HepG2 (cell line): ENCODE data around the gene DLX1. TPM values are rescaled to one million over a fixed set of nuclear protein-coding genes. Genes with fewer than 3 reads are reported as not detected.

Experiments used
- ATAC-seq: fragments of 200-7000 bp; cut with Tn5 transposase; 3 replicates; pipeline ENCODE4 v1.9.1; 2020; ENCODE audit warnings: mild to moderate bottlenecking, moderate library complexity
- BruUV-seq: library from RNA; stranded (reverse); fragments of 400-500 nt; replicated peaks from 2 replicates; lab custom pipeline; 2021; lab: Mats Ljungman, UMichigan
- CTCF ChIA-PET: fragments of 300-600 bp; formaldehyde crosslinking; extraction: SDS; loops from one replicate; lab custom pipeline; 2021; ENCODE audit warnings: low total read pairs, inconsistent platforms, low intra/inter-chr PET ratio; lab: Yijun Ruan, JAX
- POLR2A ChIA-PET: fragments of 350-600 bp; sonication (Branson Sonifier 250); formaldehyde crosslinking; loops from one replicate; lab custom pipeline; 2020; ENCODE audit warnings: antibody characterized with exemption, inconsistent platforms; lab: Yijun Ruan, JAX
- DNase-seq: peaks from one replicate; pipeline ENCODE4 v3.0.0-alpha.2; 2015; ENCODE audit warnings: low spot score
- FAIRE-seq: peaks from 3 replicates; lab custom pipeline; 2011; peaks lifted over from hg19 to GRCh38; lab: Jason Lieb, UNC
- H2AFZ ChIP-seq: one replicate; pipeline ENCODE4 v1.6.1; 2011; ENCODE audit warnings: low read length, inconsistent platforms
- H3K27ac ChIP-seq: fragments of 300-600 bp; 3 replicates; pipeline ENCODE4 v1.8.0; 2011; ENCODE audit warnings: mixed run types, mild to moderate bottlenecking, mixed read lengths, low read length, inconsistent platforms; ENCODE audit not compliant: insufficient read depth; ENCODE audit errors: extremely low read length
- H3K27me3 ChIP-seq, 2 experiments: fragments of 200-600 bp in 1 of 2; 2 replicates in 1 of 2; 3 replicates in 1 of 2; pipeline versions ENCODE4 v1.6.0 to v1.8.0; 2011; ENCODE audit warnings: low read length in 2 of 2, mild to moderate bottlenecking in 2 of 2, moderate library complexity in 2 of 2, inconsistent platforms in 1 of 2; ENCODE audit not compliant: insufficient read depth in 2 of 2, control insufficient read depth in 1 of 2
- H3K36me3 ChIP-seq, 2 experiments: fragments of 200-600 bp in 1 of 2; replicated peaks in 1 of 2; 2 replicates in 1 of 2; 3 replicates in 1 of 2; pipeline versions ENCODE4 v1.5.1 to v1.8.0; 2011; ENCODE audit warnings: low read length in 2 of 2, inconsistent platforms in 1 of 2; ENCODE audit not compliant: insufficient read depth in 2 of 2, control insufficient read depth in 1 of 2
- H3K4me1 ChIP-seq: 2 replicates; pipeline ENCODE4 v1.5.1; 2012; ENCODE audit warnings: low read length, inconsistent platforms; ENCODE audit not compliant: insufficient read depth
- H3K4me2 ChIP-seq: 2 replicates; pipeline ENCODE4 v1.6.0; 2011; ENCODE audit warnings: low read depth, low read length, inconsistent platforms
- H3K4me3 ChIP-seq, 3 experiments: fragments of 200-600 bp in 1 of 3; sonication (generic), shearing (Covaris generic) in 1 of 3; replicated peaks in 1 of 3; 2 replicates each; pipeline ENCODE4 v1.5.1; 2011 to 2016; ENCODE audit warnings: low read length in 3 of 3, inconsistent platforms in 2 of 3, low read depth in 2 of 3, mild to moderate bottlenecking in 2 of 3, control low read depth in 1 of 3, mixed read lengths in 1 of 3; ENCODE audit not compliant: insufficient read depth in 1 of 3
- H3K79me2 ChIP-seq: one replicate; pipeline ENCODE4 v1.6.1; 2011; ENCODE audit warnings: low read length, inconsistent platforms; ENCODE audit not compliant: insufficient read depth
- H3K9ac ChIP-seq: 2 replicates; pipeline ENCODE4 v1.6.0; 2011; ENCODE audit warnings: mild to moderate bottlenecking, low read depth, low read length, inconsistent platforms; ENCODE audit not compliant: insufficient read depth
- H3K9me3 ChIP-seq: 2 replicates; pipeline ENCODE4 v1.5.1; 2012; ENCODE audit warnings: mild to moderate bottlenecking, low read length
- H4K20me1 ChIP-seq: 2 replicates; pipeline ENCODE4 v1.6.0; 2011; ENCODE audit warnings: inconsistent platforms, mild to moderate bottlenecking, low read length, moderate library complexity; ENCODE audit not compliant: insufficient read depth
- CBX2 ChIP-seq, 2 experiments: fragments of 200-600 bp in 1 of 2; sonication (generic); formaldehyde crosslinking in 1 of 2; IDR thresholded peaks; 2 replicates each; pipeline versions ENCODE4 v1.7.0 to v1.8.1; 2018 to 2022; ENCODE audit warnings: low read depth in 2 of 2, low read length in 1 of 2, mild to moderate bottlenecking in 1 of 2, missing genetic modification reagents in 1 of 2
- DNMT1 ChIP-seq: sonication (generic); formaldehyde crosslinking; IDR thresholded peaks from 2 replicates; pipeline ENCODE4 v1.5.1; 2020; ENCODE audit warnings: mild to moderate bottlenecking, missing genetic modification reagents
- DR1 ChIP-seq: sonication (generic); formaldehyde crosslinking; IDR thresholded peaks from 2 replicates; pipeline ENCODE4 v1.8.0; 2021; ENCODE audit warnings: mild to moderate bottlenecking, missing genetic modification reagents, inconsistent platforms
- NAIF1 ChIP-seq: sonication (generic); formaldehyde crosslinking; IDR thresholded peaks from 2 replicates; pipeline ENCODE4 v1.5.0; 2020; ENCODE audit warnings: mild to moderate bottlenecking, missing genetic modification reagents, borderline replicate concordance
- NR2F1 ChIP-seq, 2 experiments: fragments of 450-650 bp in 1 of 2; formaldehyde crosslinking in 1 of 2; IDR thresholded peaks; 2 replicates each; pipeline versions ENCODE4 v1.5.0 to v1.6.1; 2016 to 2020; ENCODE audit warnings: mild to moderate bottlenecking in 1 of 2, missing compliant biosample characterization in 1 of 2, missing genetic modification reagents in 1 of 2, moderate library complexity in 1 of 2
- PHF5A ChIP-seq: IDR thresholded peaks from one replicate; pipeline ENCODE4 v1.6.1; 2018; ENCODE audit warnings: low read depth, missing genetic modification reagents; ENCODE audit not compliant: unreplicated experiment
- SNAI1 ChIP-seq: sonication (generic); formaldehyde crosslinking; IDR thresholded peaks from 2 replicates; pipeline ENCODE4 v1.5.0; 2020; ENCODE audit warnings: mild to moderate bottlenecking, missing genetic modification reagents, borderline replicate concordance
- TCF7L2 ChIP-seq: IDR thresholded peaks from 2 replicates; pipeline ENCODE4 v1.6.1; 2011; ENCODE audit warnings: mild to moderate bottlenecking, low read depth, low read length, moderate library complexity
- YEATS2 ChIP-seq: sonication (generic); formaldehyde crosslinking; IDR thresholded peaks from 2 replicates; pipeline ENCODE4 v1.4.0; 2020; ENCODE audit warnings: missing genetic modification reagents, borderline replicate concordance
- ZNF256 ChIP-seq: sonication (generic); formaldehyde crosslinking; conservative IDR thresholded peaks from 2 replicates; pipeline ENCODE4 v1.4.0; 2020; ENCODE audit warnings: missing genetic modification reagents
- ZNF773 ChIP-seq: sonication (generic); formaldehyde crosslinking; IDR thresholded peaks from 2 replicates; pipeline ENCODE4 v1.4.0; 2020; ENCODE audit warnings: missing genetic modification reagents, borderline replicate concordance
- ZSCAN12 ChIP-seq: sonication (generic); formaldehyde crosslinking; IDR thresholded peaks from 2 replicates; pipeline ENCODE4 v1.9.0; 2021; ENCODE audit warnings: mild to moderate bottlenecking, missing genetic modification reagents
- WGBS: methylation state at CpG from one replicate; pipeline ENCODE4 v1.1.6; 2017; ENCODE audit warnings: low lambda C conversion rate; 5-methylcytosine and 5-hydroxymethylcytosine counted together
- in situ Hi-C: cut with HindIII; loops from 2 replicates; pipeline ENCODE4 v1.10.0; 2017; ENCODE audit warnings: low pct_unique_long_range_greater_than_20kb; ENCODE audit not compliant: extremely low pct_ligation_motif_present
- intact Hi-C: fragments of 100-400 bp; cut with micrococcal nuclease; formaldehyde crosslinking; loops from one replicate; pipeline ENCODE4 v1.10.0; 2022; ENCODE audit not compliant: unreplicated experiment
- polyA plus RNA-seq, 8 experiments: library from polyadenylated mRNA; depleted of rRNA in 3 of 8; stranded (reverse) in 7 of 8; unstranded in 1 of 8; fragments of >200 nt; fragmentation: Illumina TruSeq in 4 of 8; extraction: Trizol in 4 of 8; gene quantifications; 2 replicates each; pipeline versions ENCODE4 v1.2.1 to v1.2.3, GENCODE V29; 2011 to 2016; ENCODE audit warnings: low read depth in 4 of 8, missing spikeins in 1 of 8, mixed read lengths in 1 of 8; ENCODE audit not compliant: insufficient read depth in 1 of 8
- total RNA-seq, 5 experiments: library from RNA; depleted of rRNA; stranded (reverse); fragments of >200 nt; fragmentation: Illumina TruSeq; extraction: Trizol; gene quantifications; 2 replicates each; pipeline ENCODE4 v1.2.3, GENCODE V29; 2016; ENCODE audit warnings: low read depth in 1 of 5
- TF ChIP-seq, protein P1 (sequence below): sonication (generic); formaldehyde crosslinking; IDR thresholded peaks from 2 replicates; pipeline ENCODE4 v1.5.1; 2020; ENCODE audit warnings: mild to moderate bottlenecking, moderate library complexity, missing genetic modification reagents
- TF ChIP-seq, protein P2 (sequence below): sonication (generic); formaldehyde crosslinking; IDR thresholded peaks from 2 replicates; pipeline ENCODE4 v1.9.0; 2022; ENCODE audit warnings: missing genetic modification reagents, mild to moderate bottlenecking, borderline replicate concordance
- TF ChIP-seq, protein P3 (sequence below): sonication (generic); formaldehyde crosslinking; IDR thresholded peaks from 2 replicates; pipeline ENCODE4 v1.5.0; 2020; ENCODE audit warnings: missing genetic modification reagents, mild to moderate bottlenecking, borderline replicate concordance

DLX1 gene
- total and polyA plus RNA-seq, 2 of the 13 experiments (the other 11 are each of a cell fraction or from before 2014, with no cell fraction given) = 0.18 to 0.86 TPM

DNA sequence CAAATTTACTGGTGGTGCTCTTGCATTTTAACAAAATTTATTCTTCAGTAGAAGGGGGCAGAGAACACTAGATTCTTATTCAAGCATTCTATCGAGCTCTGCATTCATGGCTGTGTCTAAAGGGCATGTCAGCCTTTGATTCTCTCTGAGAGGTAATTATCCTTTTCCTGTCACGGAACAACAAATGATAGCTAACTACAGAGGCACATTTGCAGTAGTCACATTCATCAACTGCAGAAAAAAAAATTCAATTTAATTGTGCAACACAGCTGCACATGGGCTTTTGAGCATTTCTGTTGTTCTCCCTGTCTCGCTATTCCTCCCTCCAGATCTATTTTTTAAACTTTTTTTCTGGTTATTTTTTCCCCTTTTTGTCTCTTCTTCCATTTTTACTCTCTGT, 13.0 kb upstream of the DLX1 start:
- DNase-seq = no peak
- TF ChIP-seq, protein P1, sequence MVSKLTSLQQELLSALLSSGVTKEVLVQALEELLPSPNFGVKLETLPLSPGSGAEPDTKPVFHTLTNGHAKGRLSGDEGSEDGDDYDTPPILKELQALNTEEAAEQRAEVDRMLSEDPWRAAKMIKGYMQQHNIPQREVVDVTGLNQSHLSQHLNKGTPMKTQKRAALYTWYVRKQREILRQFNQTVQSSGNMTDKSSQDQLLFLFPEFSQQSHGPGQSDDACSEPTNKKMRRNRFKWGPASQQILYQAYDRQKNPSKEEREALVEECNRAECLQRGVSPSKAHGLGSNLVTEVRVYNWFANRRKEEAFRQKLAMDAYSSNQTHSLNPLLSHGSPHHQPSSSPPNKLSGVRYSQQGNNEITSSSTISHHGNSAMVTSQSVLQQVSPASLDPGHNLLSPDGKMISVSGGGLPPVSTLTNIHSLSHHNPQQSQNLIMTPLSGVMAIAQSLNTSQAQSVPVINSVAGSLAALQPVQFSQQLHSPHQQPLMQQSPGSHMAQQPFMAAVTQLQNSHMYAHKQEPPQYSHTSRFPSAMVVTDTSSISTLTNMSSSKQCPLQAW (CRISPR knock-in tag) = no peak
- no peak for TF ChIP-seq ZNF256 (CRISPR knock-in tag)
- TF ChIP-seq, all 625 proteins: peak for 0
- Histone ChIP-seq H3K4me3 (no peak overlapping the region), H3K79me2 (no peaks in the 10 kb centered on the region), H2AFZ (no peak overlapping the region), H3K4me2 (no peak overlapping the region), H3K9ac (no peak overlapping the region), H3K27ac (no peak overlapping the region), H4K20me1 (no peaks in the 10 kb centered on the region), H3K9me3 (no peaks in the 10 kb centered on the region), H3K27me3 (no peaks in the 10 kb centered on the region), H3K36me3 (no peaks in the 10 kb centered on the region), H3K4me1 (peaks cover 19% of the 10 kb centered on the region)
- CTCF ChIA-PET = no interaction called here
- no TSS peak for BruUV-seq
- WGBS = 84% methylated on average over 3 of the region's 3 CpGs
- intact Hi-C loops (no loop called here), in situ Hi-C loops (no loop called here)
- no peak for ATAC-seq
- POLR2A ChIA-PET = no interaction called here
- no peak for FAIRE-seq

GRCh38 chr2:172072706-172073105, 12.6 kb upstream of the DLX1 start:
- Histone ChIP-seq H3K27ac (no peak overlapping the region), H3K27me3 (no peaks in the 10 kb centered on the region), H3K36me3 (no peaks in the 10 kb centered on the region), H3K4me1 (peaks cover 19% of the 10 kb centered on the region), H3K4me3 (no peak overlapping the region), H3K4me2 (no peak overlapping the region), H2AFZ (no peak overlapping the region), H3K9me3 (no peaks in the 10 kb centered on the region), H4K20me1 (no peaks in the 10 kb centered on the region), H3K9ac (no peak overlapping the region), H3K79me2 (no peaks in the 10 kb centered on the region)
- intact Hi-C loops = no loop called here
- ATAC-seq = no peak
- in situ Hi-C loops = no loop called here
- ChIA-PET POLR2A (interaction anchor here (0.9 kb wide), 1 partner anchor 29 kb away, joined by 3 read pairs; no protein-coding TSS in a partner anchor), CTCF (no interaction called here)
- WGBS = 94% methylated on average over 2 of the region's 2 CpGs
- no peak for FAIRE-seq
- no TSS peak for BruUV-seq
- no peak for DNase-seq
- TF ChIP-seq TCF7L2 (no peak), ZSCAN12 (CRISPR knock-in tag) (no peak), DR1 (CRISPR knock-in tag) (no peak), YEATS2 (CRISPR knock-in tag) (no peak), NR2F1 (CRISPR knock-in tag; IDR thresholded peaks at IDR 0.05) (no peak), NAIF1 (CRISPR knock-in tag) (no peak), ZNF773 (CRISPR knock-in tag) (no peak), CBX2 (IDR thresholded peaks at IDR 0.05; ENCODE audit: low read depth, low read length) (no peak), CBX2 (CRISPR knock-in tag; IDR thresholded peaks at IDR 0.05; ENCODE audit: low read depth) (no peak), SNAI1 (no peak), DNMT1 (CRISPR knock-in tag) (no peak), PHF5A (CRISPR knock-in tag) (no peak)
- TF ChIP-seq, protein P2, sequence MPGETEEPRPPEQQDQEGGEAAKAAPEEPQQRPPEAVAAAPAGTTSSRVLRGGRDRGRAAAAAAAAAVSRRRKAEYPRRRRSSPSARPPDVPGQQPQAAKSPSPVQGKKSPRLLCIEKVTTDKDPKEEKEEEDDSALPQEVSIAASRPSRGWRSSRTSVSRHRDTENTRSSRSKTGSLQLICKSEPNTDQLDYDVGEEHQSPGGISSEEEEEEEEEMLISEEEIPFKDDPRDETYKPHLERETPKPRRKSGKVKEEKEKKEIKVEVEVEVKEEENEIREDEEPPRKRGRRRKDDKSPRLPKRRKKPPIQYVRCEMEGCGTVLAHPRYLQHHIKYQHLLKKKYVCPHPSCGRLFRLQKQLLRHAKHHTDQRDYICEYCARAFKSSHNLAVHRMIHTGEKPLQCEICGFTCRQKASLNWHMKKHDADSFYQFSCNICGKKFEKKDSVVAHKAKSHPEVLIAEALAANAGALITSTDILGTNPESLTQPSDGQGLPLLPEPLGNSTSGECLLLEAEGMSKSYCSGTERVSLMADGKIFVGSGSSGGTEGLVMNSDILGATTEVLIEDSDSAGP (CRISPR knock-in tag) = no peak
- TF ChIP-seq, protein P3, sequence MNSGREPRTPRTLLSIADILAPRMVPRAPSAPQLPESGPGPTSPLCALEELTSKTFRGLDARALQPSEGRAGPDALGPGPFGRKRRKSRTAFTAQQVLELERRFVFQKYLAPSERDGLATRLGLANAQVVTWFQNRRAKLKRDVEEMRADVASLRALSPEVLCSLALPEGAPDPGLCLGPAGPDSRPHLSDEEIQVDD (CRISPR knock-in tag) = no peak
